GM12801 (cell line): ENCODE data around the gene PPP2R2C.

Source experiments
- CTCF ChIP-seq: IDR thresholded peaks from one replicate; pipeline ENCODE4 v1.5.1; 2011; ENCODE audit warnings: control low read depth; ENCODE audit not compliant: insufficient read length; ENCODE audit errors: extremely low read depth

The PPP2R2C gene

GRCh38 chr4:6445403-6446129 lies 26.8 kb downstream of the PPP2R2C start:
- TF ChIP-seq CTCF = no peak

GRCh38 chr4:6444582-6444981 lies 27.8 kb downstream of the PPP2R2C start:
- no peak for TF ChIP-seq CTCF

GRCh38 chr4:6443035-6444023 lies 29.1 kb downstream of the PPP2R2C start:
- no peak for TF ChIP-seq CTCF

- TF ChIP-seq CTCF = no peak
Measured at GRCh38 chr4:6442555-6442954, 29.9 kb downstream of the PPP2R2C start.

- TF ChIP-seq CTCF = no peak
Measured at GRCh38 chr4:6441758-6442157, 30.7 kb downstream of the PPP2R2C start.

GRCh38 chr4:6441202-6441582 lies 31.2 kb downstream of the PPP2R2C start:
- no peak for TF ChIP-seq CTCF

GRCh38 chr4:6440506-6441201 lies 31.8 kb downstream of the PPP2R2C start:
- TF ChIP-seq CTCF = no peak
